ENCODE data around the gene NAT9. TPM values are rescaled to one million over a fixed set of nuclear protein-coding genes. Genes with fewer than 3 reads are reported as not detected.

The NAT9 gene
- total RNA-seq, 1 donor from 2014 or later = 50.1 TPM

DNA sequence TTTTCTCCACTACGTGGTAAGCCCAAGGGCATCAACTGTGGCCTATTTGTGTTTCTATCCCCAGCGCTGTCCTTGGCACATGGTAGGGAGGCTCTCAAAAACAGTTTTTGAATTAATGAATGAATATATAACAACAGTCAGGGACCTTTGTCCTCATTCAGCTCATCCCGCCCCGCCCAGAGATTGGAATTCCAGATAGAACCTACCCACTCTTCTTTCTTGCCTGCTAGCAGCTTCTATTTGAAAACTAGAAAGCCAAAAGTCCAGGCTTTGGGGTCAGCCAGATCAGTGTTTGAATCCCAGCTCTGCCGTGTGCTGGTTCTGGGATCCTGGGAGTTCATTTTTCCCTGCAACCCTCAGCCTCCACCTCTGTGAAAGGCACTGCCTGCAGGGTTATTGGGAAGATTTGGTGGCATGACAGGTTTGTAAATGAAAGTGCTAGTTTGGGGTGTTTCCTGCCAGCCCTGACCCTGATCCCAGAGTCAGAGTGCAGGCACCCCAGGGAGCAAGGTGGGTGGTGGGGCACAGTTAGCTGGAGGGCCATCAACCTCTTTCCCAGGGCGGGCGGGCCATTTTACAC is 23.2 kb downstream of the NAT9 start:
- no peak for TF ChIP-seq CTCF (IDR thresholded peaks at IDR 0.05; ENCODE audit: unreplicated experiment)
- H3K4me3 Mint-ChIP-seq (ENCODE audit: unreplicated experiment) = peak overlapping the region; percentile 44
- H3K9me3 Mint-ChIP-seq (ENCODE audit: unreplicated experiment) = no peaks in the 10 kb centered on the region
- DNase-seq (ENCODE audit: low spot score) = no peak
- peaks cover 15% of the 10 kb centered on the region for H3K27me3 Mint-ChIP-seq (ENCODE audit: unreplicated experiment)
- H3K4me1 Mint-ChIP-seq (ENCODE audit: unreplicated experiment) = peaks cover 28% of the 10 kb centered on the region
- H3K36me3 Mint-ChIP-seq (ENCODE audit: low read depth, unreplicated experiment) = peaks cover 5% of the 10 kb centered on the region
- no peak overlapping the region for H3K27ac Mint-ChIP-seq (ENCODE audit: unreplicated experiment)

DNA sequence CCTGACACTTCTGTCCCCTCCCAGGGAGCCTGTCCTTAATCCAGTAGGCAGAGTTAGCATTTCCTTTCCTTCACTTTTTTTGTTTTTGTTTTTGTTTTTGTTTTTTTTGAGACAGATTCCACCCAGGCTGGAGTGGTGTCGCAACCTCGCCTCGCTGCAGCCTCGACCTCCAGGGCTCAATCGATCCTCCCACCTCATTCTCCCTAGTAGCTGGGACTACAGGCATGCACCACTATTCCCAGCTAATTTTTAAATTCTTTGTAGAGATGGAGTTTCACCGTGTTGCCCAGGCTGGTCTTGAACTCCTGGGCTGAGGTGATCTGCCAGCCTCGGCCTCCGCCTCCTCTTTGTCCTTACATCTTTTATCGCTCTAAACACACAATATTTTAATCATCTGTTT is 23.7 kb downstream of the NAT9 start:
- H3K4me3 Mint-ChIP-seq (ENCODE audit: unreplicated experiment) = no peak overlapping the region
- H3K4me1 Mint-ChIP-seq (ENCODE audit: unreplicated experiment) = peaks cover 29% of the 10 kb centered on the region
- no peak overlapping the region for H3K27ac Mint-ChIP-seq (ENCODE audit: unreplicated experiment)
- DNase-seq (ENCODE audit: low spot score) = no peak
- TF ChIP-seq CTCF (IDR thresholded peaks at IDR 0.05; ENCODE audit: unreplicated experiment) = no peak
- no peaks in the 10 kb centered on the region for H3K9me3 Mint-ChIP-seq (ENCODE audit: unreplicated experiment)
- peaks cover 5% of the 10 kb centered on the region for H3K36me3 Mint-ChIP-seq (ENCODE audit: low read depth, unreplicated experiment)
- peaks cover 15% of the 10 kb centered on the region for H3K27me3 Mint-ChIP-seq (ENCODE audit: unreplicated experiment)

DNA sequence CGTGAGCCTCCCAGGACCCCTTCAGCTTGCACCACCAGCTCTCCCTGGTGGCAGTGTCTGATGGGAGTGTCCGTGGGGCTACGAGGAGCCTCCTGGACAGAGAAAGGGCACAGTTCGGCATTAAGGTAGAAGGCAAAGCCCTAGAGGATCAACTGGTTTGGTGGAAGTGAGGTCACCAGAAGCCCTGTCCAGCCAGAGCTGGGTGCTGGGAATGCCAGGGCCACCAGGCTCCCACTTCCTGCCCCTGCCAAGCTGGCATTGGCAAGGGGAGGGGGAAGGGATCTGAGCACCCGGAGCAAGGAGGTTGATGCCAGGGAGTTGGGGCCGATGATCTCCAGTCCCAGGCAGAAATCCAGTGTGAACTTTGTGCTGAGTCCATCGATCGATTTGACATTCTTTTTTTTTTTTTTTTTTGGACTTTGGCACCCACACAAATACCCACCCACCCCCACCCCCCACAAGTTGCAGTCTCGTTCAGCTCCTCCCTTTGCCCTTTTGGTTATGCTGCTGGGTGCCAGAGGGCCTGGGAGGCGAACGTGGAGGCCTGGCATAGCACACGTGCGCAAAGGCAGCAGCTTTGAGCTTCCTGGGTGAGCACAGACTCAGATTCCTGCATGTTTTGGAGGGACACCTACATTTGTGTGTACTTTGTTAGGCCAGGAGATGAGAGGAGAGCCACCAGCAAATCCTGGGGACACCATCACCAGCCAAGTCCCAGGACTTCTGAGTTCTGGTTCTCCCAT is 25.6 kb downstream of the NAT9 start:
- Mint-ChIP-seq H3K4me1 (ENCODE audit: unreplicated experiment) (peaks cover 40% of the 10 kb centered on the region), H3K27ac (ENCODE audit: unreplicated experiment) (peak overlapping the region; percentile 86), H3K4me3 (ENCODE audit: unreplicated experiment) (peak overlapping the region; percentile 94), H3K27me3 (ENCODE audit: unreplicated experiment) (peaks cover 17% of the 10 kb centered on the region), H3K36me3 (ENCODE audit: low read depth, unreplicated experiment) (peaks cover 5% of the 10 kb centered on the region), H3K9me3 (ENCODE audit: unreplicated experiment) (no peaks in the 10 kb centered on the region)
- no peak for TF ChIP-seq CTCF (IDR thresholded peaks at IDR 0.05; ENCODE audit: unreplicated experiment)
- no peak for DNase-seq (ENCODE audit: low spot score)

DNA sequence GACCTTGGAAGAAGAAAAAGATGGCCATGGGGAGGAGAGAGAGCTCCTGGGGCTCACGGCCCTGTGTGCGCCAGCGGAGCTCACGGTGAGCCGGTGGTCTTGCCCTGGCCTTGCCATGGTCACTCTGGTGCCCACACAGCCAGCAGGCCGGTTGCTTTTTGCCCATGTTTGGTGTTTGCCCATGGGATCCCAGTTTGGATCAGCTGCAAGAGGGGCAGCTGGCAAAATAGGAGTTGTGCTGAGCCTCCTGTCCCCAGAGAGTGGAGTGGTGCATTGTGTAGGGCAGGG is 26.2 kb downstream of the NAT9 start:
- DNase-seq (ENCODE audit: low spot score) = no peak
- H3K27ac Mint-ChIP-seq (ENCODE audit: unreplicated experiment) = peak overlapping the region; percentile 86
- no peaks in the 10 kb centered on the region for H3K9me3 Mint-ChIP-seq (ENCODE audit: unreplicated experiment)

More for the DNA sequence above, 26.2 kb downstream of the NAT9 start:
- Mint-ChIP-seq H3K36me3 (ENCODE audit: low read depth, unreplicated experiment) (peaks cover 5% of the 10 kb centered on the region), H3K4me1 (ENCODE audit: unreplicated experiment) (peaks cover 40% of the 10 kb centered on the region), H3K27me3 (ENCODE audit: unreplicated experiment) (peaks cover 17% of the 10 kb centered on the region), H3K4me3 (ENCODE audit: unreplicated experiment) (peak overlapping the region; percentile 94)
- no peak for TF ChIP-seq CTCF (IDR thresholded peaks at IDR 0.05; ENCODE audit: unreplicated experiment)
